ENCODE data around the gene GPS1. TPM values are rescaled to one million over a fixed set of nuclear protein-coding genes. Genes with fewer than 3 reads are reported as not detected.

Gene GPS1
- total RNA-seq, 3 donors from 2014 or later = 68.8 to 95.4 (median 94.4) TPM

DNA sequence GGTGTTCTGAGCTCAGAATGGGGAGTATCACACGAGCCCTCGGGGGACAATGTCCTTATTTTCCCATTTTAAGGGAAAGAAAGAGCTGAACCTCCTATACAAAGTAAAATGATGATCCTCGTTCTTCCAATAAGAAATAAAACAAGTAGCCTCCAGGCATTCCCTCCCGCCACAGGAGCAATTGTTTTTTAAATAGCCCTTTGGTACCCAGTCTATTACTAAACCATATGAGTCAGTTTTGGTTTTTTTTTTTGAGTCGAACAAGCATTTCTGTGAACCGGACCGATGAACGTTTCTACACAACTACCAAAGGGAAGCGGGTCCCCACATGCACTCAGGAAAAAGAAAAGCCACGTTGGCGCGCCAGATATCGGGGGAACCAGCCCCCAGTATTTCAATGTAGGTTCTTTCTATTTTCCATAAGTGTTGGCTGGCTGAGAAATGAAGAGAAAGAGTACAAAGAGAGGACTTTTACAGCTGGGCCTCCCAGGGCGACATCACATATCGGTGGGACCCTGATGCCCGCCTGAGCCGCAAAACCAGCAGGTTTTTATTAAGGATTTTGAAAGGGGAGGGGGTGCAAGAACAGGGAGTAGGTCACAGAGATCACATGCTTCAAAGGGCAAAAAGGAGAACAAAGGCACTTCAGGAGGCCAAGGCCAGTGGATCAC, 10.4 kb upstream of the GPS1 start:
- no peak for DNase-seq (ENCODE audit: low spot score in 2 of 2)
- Histone ChIP-seq H3K9me3 (no peaks in the 10 kb centered on the region), H3K27ac (no peak overlapping the region), H3K4me1 (peaks cover 6 to 10% of the 10 kb centered on the region in 2 donors), H3K27me3 (no peaks in the 10 kb centered on the region), H3K4me3 (no peak overlapping the region), H3K36me3 (no peaks in the 10 kb centered on the region)
- intact Hi-C loops (cut with DNase I; ENCODE audit: low total_unique reads) = no loop called here
- TF ChIP-seq POLR2AphosphoS5 (IDR thresholded peaks at IDR 0.05) = no peak
- TF ChIP-seq, protein P1, sequence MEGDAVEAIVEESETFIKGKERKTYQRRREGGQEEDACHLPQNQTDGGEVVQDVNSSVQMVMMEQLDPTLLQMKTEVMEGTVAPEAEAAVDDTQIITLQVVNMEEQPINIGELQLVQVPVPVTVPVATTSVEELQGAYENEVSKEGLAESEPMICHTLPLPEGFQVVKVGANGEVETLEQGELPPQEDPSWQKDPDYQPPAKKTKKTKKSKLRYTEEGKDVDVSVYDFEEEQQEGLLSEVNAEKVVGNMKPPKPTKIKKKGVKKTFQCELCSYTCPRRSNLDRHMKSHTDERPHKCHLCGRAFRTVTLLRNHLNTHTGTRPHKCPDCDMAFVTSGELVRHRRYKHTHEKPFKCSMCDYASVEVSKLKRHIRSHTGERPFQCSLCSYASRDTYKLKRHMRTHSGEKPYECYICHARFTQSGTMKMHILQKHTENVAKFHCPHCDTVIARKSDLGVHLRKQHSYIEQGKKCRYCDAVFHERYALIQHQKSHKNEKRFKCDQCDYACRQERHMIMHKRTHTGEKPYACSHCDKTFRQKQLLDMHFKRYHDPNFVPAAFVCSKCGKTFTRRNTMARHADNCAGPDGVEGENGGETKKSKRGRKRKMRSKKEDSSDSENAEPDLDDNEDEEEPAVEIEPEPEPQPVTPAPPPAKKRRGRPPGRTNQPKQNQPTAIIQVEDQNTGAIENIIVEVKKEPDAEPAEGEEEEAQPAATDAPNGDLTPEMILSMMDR (IDR thresholded peaks at IDR 0.05) = no peak
- no peak for TF ChIP-seq POLR2A (IDR thresholded peaks at IDR 0.05)

DNA sequence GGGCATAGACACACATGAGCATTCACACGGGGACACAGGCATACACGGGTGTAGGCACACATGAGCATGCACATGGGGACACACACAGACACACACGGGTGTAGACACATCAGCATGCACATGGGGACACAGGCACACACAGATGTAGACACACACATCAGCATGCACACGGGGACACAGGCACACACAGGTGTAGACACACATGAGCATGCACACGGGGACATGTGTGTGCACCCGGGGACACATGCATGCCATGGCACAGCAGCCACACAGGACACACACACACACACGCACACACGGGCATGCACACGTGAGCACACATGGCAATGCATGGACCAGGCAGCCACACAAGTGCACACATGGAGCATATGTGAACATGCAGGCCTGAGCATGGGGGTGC, 9.0 kb upstream of the GPS1 start:
- Histone ChIP-seq H3K36me3 (no peaks in the 10 kb centered on the region), H3K27me3 (no peaks in the 10 kb centered on the region), H3K4me3 (no peak overlapping the region), H3K9me3 (no peaks in the 10 kb centered on the region), H3K4me1 (no peaks in the 10 kb centered on the region), H3K27ac (no peak overlapping the region)
- DNase-seq (ENCODE audit: low spot score in 2 of 2) = no peak
- intact Hi-C loops (cut with DNase I; ENCODE audit: low total_unique reads) = no loop called here
- TF ChIP-seq, protein P1 (IDR thresholded peaks at IDR 0.05) = no peak
- TF ChIP-seq POLR2AphosphoS5 (IDR thresholded peaks at IDR 0.05) (no peak), POLR2A (IDR thresholded peaks at IDR 0.05) (no peak)

DNA sequence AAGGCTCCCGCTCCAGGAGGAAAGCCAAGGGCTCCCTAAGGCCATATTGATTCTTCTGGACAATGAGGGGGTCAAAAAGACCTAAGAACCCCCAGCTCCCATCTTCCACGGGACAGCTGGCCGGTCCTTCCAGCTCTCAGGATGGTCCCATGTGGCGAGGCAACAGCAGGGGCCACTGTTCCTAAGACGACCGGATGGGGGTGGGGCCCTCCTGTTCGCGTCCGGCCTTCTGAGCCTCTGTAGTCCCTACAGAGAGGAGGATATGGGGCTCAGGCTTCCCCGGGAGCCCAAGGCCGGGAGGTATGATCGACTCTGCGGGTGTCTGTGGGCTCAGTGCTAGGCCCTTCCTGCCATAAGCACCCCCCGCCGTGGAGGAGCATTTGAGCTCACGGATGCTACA, 8.2 kb upstream of the GPS1 start:
- no peak overlapping the region for H3K4me3 ChIP-seq
- no peak for DNase-seq (ENCODE audit: low spot score in 2 of 2)
- intact Hi-C loops (cut with DNase I; ENCODE audit: low total_unique reads) = no loop called here
- no peaks in the 10 kb centered on the region for H3K27me3 ChIP-seq
- no peak overlapping the region for H3K27ac ChIP-seq
- no peaks in the 10 kb centered on the region for H3K36me3 ChIP-seq
- H3K9me3 ChIP-seq = no peaks in the 10 kb centered on the region
- no peaks in the 10 kb centered on the region for H3K4me1 ChIP-seq
- TF ChIP-seq POLR2A (IDR thresholded peaks at IDR 0.05) (no peak), POLR2AphosphoS5 (IDR thresholded peaks at IDR 0.05) (no peak)
- TF ChIP-seq, protein P1 (IDR thresholded peaks at IDR 0.05) = no peak

DNA sequence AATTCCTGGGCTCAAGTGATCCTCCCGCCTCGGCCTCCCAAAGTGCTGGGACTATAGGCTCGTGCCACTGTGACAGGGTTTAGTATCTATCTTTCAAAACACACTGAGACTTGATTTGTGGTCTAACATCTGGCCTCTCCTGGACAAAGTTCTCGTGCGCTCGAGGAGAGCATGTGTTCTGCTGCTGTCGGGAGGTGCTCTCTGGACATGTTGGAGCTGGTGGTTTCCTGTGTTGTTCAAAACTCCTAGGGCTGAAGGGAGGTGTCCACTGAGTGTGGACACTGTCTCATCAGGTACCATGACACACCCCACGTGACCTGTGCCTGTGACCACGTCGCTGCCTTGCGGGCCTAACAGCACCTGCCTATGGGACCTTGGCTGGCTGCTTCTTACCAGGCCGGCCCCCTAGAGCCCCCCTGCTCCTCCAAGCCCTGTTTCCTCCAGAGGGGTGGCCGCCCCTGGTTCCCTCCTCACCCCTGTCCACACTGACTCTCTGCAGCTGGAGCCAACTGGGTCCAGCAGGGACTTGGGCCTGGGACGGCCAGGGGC, 5.7 kb upstream of the GPS1 start:
- Histone ChIP-seq H3K4me3 (no peak overlapping the region), H3K36me3 (no peaks in the 10 kb centered on the region), H3K4me1 (peaks cover 0 to 9% of the 10 kb centered on the region in 2 donors), H3K27me3 (no peaks in the 10 kb centered on the region), H3K27ac (no peak overlapping the region), H3K9me3 (no peaks in the 10 kb centered on the region)
- no peak for DNase-seq (ENCODE audit: low spot score in 2 of 2)
- TF ChIP-seq POLR2AphosphoS5 (IDR thresholded peaks at IDR 0.05) = no peak
- intact Hi-C loops (cut with DNase I; ENCODE audit: low total_unique reads) = no loop called here

DNA sequence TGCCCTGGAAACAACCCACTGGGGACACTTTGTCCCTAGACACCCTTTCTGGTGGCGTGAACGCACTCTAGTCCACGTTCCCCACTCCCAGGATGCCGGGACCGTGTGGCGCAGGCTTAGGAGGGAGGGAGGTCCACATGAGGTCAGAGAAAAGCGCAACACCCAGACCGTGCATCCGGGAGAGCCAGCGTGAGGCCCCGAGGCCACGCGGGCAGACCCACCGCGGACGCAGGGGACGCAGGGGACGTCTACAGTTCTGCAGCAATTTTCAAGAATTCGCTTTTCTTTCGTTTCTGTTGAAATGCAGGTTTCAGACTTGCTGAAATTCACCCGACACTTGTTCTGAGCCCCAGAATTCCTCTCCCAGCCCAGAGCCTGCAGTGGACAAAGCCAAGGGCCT, 4.8 kb upstream of the GPS1 start:
- Histone ChIP-seq H3K4me1 (peaks cover 0 to 9% of the 10 kb centered on the region in 2 donors), H3K27ac (no peak overlapping the region), H3K9me3 (no peaks in the 10 kb centered on the region), H3K36me3 (no peaks in the 10 kb centered on the region), H3K27me3 (no peaks in the 10 kb centered on the region), H3K4me3 (no peak overlapping the region)
- no peak for DNase-seq (ENCODE audit: low spot score in 2 of 2)
- TF ChIP-seq, protein P1 (IDR thresholded peaks at IDR 0.05) = no peak
- TF ChIP-seq POLR2AphosphoS5 (IDR thresholded peaks at IDR 0.05) = no peak
- TF ChIP-seq POLR2A (IDR thresholded peaks at IDR 0.05) = no peak
- intact Hi-C loops (cut with DNase I; ENCODE audit: low total_unique reads) = no loop called here
